T-helper 2 cell (primary cell): ENCODE results near the gene SNAP29.
"Not testable (repeated sequence)": the region's sequence is repeated elsewhere in the genome, so short reads cannot be mapped to it uniquely, and the experiment has no call there.

Experiments
- DNase-seq, 5 experiments: peaks; one replicate each; pipeline versions ENCODE4 v3.0.0 to v3.0.0-alpha.2; 2012 to 2022

SNAP29 gene

DNA sequence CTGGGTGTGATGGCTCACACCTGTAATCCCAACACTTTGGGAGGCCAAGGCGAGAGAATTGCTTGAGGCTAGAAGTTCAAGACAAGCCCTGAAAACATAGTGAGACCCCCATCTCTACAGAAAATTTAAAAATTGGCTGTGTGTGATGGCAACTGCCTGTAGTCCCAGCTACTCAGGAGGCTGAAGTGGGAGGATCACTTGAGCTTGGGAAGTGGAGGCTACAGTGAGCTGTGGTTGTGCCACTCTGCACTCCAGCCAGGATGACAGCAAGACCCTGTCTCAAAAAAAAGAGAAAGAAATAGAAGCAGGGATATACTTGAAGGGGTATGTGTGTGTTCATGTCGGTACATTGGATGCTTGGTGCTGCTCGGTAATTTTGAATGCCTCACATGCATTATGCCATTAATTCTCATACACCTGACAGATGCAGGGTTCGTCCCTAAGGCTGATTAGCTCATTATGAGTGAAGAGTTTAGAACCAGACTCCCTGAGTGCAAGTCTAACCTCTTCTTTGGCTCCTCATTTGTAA, 72.4 kb downstream of the SNAP29 start:
- no peak for DNase-seq

DNA sequence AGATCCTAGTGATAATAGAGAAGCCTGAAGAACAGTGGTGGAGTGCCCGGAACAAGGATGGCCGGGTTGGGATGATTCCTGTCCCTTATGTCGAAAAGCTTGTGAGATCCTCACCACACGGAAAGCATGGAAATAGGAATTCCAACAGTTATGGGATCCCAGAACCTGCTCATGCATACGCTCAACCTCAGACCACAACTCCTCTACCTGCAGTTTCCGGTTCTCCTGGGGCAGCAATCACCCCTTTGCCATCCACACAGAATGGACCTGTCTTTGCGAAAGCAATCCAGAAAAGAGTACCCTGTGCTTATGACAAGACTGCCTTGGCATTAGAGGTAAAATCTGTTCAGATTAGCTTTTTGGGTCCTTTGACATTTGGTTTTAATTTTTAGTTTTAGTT, 75.1 kb downstream of the SNAP29 start:
- no peak for DNase-seq

DNA sequence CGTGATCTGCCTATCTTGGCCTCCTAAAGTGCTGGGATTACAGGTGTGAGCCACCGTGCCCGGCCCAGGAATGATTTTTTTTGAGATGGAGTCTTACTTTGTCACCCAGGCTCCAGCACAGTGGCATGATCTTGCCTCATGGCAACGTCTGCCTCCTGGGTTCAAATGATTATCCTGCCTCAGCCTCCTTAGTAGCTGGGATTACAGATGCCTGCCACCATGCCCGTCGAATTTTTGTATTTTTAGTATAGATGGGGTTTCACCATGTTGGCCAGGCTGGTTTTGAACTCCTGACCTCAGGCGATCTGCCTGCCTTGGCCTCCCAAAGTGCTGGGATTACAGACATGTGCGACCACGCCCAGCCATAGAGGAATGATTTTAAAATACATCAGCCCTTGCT, 76.2 kb downstream of the SNAP29 start:
- not testable (repeated sequence) for DNase-seq

DNA sequence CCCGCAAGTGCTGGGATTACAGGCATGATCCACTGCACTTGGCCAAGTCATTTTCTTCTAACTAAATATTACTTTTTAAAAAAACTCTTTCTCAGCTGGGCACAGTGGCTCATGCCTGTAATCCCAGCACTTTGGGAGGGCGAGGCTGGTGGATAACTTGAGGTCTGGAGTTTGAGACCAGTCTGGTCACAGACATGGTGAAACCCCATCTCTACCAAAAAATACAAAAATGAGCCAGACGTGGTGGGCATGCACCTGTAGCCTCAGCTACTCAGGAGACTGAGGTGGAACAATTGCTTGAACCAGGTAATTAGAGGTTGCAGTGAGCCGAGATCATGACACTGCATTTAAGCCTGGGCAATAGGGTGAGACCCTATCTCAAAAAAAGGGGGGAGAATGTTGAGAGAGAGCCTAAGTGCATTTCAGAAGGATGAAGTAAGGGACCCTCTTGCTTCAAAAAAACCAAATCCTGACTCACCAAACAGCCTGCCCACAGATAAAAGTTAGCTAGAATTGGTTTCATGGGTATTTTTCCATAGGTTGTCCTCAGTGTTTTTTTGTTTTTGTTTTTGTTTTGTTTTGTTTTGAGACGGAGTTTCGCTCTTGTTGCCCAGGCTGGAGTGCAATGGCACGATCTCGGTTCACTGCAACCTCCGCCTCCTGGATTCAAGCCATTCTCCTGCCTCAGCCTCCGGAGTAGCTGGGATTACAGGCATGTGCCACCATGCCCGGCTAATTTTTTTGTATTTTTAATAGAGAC, 77.2 kb downstream of the SNAP29 start:
- DNase-seq: not testable (repeated sequence)

DNA sequence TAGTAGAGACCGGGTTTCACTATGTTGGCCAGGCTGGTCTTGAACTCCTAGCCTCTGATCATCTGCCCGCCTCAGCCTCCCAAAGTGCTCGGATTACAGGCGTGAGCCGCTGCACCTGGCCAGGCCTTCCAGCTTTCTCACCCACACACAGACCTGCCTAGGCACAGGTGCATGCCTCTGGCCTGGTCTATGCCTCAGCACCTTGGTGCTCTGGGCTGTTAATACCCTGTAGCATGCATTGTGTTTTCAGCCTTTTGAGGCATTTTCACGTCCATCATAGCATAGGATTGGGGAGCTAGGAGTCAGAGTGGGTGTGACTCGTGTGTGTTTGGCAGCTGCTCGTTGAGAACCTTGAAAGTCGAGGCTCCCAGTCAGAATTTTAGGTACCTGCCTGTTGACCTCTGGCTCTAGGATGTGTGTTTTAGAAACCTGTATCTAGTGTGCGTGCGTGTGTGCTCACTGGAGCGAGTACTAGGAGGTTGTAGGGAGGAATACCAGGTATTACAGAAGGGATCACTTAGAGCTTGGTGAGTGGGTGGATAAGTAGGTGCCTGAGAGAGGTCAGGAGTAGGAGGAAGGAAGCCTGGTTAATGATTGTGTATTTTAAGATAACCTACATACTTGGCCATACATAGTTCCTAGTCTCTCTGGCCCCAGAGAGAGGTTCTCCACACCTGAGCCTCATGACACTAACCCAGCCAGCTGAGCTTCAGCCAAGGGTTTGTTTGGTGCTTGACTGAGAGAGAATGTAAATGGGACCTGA, 78.4 kb downstream of the SNAP29 start:
- DNase-seq: no peak

DNA sequence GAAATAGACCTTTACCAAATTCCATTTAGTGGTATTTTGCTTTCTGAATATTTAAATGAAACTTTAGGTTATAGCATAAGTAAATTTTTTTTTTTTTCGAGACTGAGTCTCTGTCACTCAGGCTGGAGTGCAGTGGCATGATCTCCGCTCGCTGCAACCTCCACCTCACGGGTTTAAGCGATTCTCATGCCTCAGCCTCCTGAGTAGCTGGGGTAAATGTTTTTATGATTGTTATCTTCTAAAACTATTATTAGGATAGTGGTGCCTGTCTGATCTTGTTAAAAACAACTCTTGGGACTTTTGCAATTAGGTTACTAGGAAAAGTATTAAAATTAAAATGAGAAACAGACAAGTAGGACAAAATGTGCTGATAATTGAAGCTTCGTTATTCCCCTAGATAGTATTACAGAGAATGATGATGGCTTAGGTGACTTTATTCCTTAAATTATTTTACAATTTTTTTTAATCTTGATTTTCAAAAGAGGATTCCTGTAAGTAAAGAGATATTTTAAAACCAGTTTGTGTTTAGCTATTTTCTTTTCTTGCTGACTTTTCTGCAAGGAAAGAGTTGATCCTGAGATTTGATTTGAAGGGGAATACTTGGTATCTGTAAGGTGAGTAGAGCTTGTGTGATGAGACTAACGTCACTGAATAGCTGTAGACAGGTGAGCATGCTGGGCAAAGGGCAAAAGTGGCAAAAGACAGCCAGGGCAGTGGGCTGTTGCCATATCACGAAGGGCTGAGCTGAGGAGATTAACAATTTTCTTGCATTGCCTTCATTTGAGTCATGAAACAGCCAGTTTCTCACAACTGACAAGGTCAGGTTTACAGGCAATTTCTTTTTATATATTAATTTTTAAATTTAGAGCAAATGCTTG, 79.2 kb downstream of the SNAP29 start:
- DNase-seq: no peak

DNA sequence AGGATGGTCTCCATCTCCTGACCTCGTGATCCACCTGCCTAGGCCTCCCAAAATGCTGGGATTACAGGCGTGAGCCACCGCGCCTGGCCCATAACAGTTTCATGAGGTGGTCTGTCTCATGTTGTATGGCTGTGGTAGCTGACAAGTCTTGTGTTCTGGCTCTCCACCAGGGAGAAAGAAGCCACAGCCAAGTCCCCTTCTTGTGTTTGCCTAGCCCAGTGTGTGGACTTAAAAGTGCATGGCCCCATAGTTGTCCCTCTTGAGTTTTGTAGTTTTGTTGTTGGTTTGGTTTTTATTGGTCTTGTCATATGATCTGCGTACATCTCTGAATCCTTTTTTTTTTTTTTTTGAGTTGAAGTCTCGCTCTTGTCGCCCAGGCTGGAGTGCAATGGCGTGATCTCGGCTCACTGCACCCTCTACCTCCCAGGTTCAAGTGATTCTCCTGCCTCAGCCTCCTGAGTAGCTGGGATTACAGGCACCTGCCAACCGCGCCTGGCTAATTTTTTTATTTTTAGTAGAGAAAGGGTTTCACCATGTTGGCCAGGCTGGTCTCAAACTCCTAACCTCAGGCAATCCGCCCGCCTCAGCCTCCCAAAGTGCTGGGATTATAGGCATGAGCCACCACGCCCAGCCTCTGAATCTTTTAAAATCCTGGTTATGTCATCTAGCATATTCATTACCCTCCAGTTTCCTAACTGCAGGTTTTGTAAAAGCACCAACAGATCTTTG, 80.8 kb downstream of the SNAP29 start:
- DNase-seq: not testable (repeated sequence)

DNA sequence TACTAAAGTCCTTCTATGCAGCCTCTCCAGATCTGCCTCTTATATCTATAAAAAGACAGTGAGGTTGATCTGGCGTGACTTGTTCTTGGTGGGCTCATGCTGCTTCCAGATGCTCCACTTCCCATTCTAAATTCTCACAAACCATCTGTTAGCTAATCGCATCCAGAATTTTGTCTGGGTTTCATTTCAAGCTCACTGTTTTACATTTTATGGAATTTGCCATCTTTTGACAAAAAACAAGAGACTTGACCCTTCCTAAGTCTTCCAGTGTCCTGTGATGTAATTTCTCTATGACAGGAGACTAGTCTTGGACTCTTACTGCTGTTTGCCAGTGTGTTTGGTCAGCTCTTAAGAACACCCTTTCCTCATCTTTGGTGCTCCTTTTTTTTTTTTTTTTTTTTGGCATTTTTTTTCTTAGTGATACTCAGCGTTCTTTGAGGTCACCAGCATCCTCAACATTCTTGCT, 81.4 kb downstream of the SNAP29 start:
- DNase-seq: no peak
